Gastrocnemius medialis (tissue), 4 donors: Measurements from ENCODE around the gene UXT. TPM values are rescaled to one million over a fixed set of nuclear protein-coding genes. Genes with fewer than 3 reads are reported as not detected.

Experiments
- ATAC-seq, 2 donors: fragments of 150-250 bp; one replicate each; pipeline ENCODE4 v1.9.1; 2016
- DNase-seq, 2 donors: peaks; one replicate each; pipeline ENCODE4 v3.0.0-alpha.2; 2019
- H3K27ac ChIP-seq, 4 donors: fragments of 200-600 bp; sonication (generic); 1 replicate in 1 of 4; 2 replicates in 3 of 4; pipeline ENCODE4 v1.5.1; 2016 to 2018; ENCODE audit warnings: mild to moderate bottlenecking in 2 of 4, moderate library complexity in 1 of 4
- H3K27me3 ChIP-seq, 3 donors: fragments of 200-600 bp; sonication (generic) in 2 of 3; 1 replicate in 1 of 3; 2 replicates in 2 of 3; pipeline versions ENCODE4 v1.5.1 to v1.6.0; 2016 to 2019; ENCODE audit warnings: mild to moderate bottlenecking in 1 of 3, moderate library complexity in 1 of 3
- H3K36me3 ChIP-seq, 2 donors: fragments of 200-600 bp; sonication (generic) in 1 of 2; one replicate each; pipeline ENCODE4 v1.5.1; 2017 to 2018
- H3K4me1 ChIP-seq, 2 donors: fragments of 200-600 bp; sonication (generic) in 1 of 2; one replicate each; pipeline ENCODE4 v1.5.1; 2016 to 2017; ENCODE audit warnings: mild to moderate bottlenecking in 2 of 2
- H3K4me3 ChIP-seq, 4 donors: fragments of 200-600 bp; sonication (generic) in 3 of 4; 1 replicate in 1 of 4; 2 replicates in 3 of 4; pipeline ENCODE4 v1.5.1; 2016 to 2019; ENCODE audit warnings: mild to moderate bottlenecking in 2 of 4
- H3K9me3 ChIP-seq, 3 donors: fragments of 200-600 bp; sonication (generic) in 2 of 3; 1 replicate in 1 of 3; 2 replicates in 2 of 3; pipeline ENCODE4 v1.5.1; 2016 to 2019
- CTCF ChIP-seq, 5 experiments: fragments of 450-650 bp in 3 of 5; fragments of 200-600 bp in 2 of 5; sonication (generic) in 2 of 5; IDR thresholded peaks in 4 of 5; conservative IDR thresholded peaks in 1 of 5; 1 replicate in 4 of 5; 2 replicates in 1 of 5; pipeline ENCODE4 v1.5.1; 2016 to 2019; ENCODE audit warnings: antibody characterized with exemption in 5 of 5, mild to moderate bottlenecking in 3 of 5, moderate library complexity in 3 of 5
- POLR2A ChIP-seq, 2 donors: fragments of 450-650 bp; IDR thresholded peaks; one replicate each; pipeline ENCODE4 v1.6.1; 2017; ENCODE audit warnings: antibody characterized with exemption in 2 of 2, mild to moderate bottlenecking in 2 of 2, moderate library complexity in 2 of 2
- in situ Hi-C, 4 donors: fragments of 200-750 bp; cut with MboI; loops; one replicate each; pipeline versions ENCODE4 v1.15.0 to v1.8.0; 2017; ENCODE audit warnings: low sequenced_read_pairs in 4 of 4
- intact Hi-C: fragments of 100-400 bp; cut with DNase I; formaldehyde crosslinking; loops from one replicate; pipeline ENCODE4 v1.15.1; 2023; ENCODE audit warnings: low total_unique reads
- total RNA-seq, 4 donors: library from RNA; depleted of rRNA; stranded (reverse); fragments of >200 nt; gene quantifications; one replicate each; pipeline versions ENCODE4 v1.1.0 to v1.2.3, GENCODE V29; 2016

UXT gene
- total RNA-seq, 4 donors from 2014 or later = 92.3 to 153 (median 109) TPM

DNA sequence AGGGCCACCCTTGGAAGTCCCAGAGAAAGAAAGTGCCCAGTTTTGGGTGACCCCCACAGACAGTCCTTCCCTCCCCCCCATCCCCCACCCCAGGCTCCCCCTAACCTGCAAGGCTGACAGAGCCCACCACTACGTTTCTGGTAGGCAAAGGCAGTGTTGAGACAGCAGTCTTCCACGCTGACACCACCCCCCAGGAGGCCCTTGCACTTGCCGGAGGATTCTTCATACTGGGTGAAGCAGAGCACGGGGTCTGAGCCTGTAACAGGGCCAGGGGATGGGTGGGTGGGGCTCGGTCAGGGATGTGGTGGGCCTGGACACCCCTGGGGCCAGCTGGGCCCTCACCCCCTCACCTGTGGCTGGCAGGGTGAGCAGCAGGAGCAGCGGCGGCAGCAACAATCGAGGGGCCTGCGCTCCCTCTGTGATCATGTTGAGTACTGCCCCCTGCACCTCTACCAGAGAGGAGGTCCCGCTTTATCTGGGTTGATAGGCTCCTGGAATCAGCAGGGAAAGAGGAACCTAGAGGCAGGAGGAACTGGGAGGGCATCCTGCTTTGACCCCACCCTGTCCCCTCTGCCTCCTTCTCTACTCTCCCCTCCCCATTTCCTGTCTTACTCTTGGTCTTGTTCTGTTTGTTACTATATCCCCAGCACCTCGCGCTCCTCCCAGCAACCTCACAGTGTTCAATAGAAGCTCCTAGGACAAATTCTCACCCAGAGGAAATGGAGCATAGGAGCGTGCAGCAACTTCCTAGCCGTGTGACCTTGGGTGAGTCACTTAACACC lies 29.4 kb downstream of the UXT start, which contains the start of gene CFP:
TSS of gene CFP (minus strand) at position 512 of the 782 bp plus-strand sequence. CDS start at position 426, 86 bp downstream.
- no peak within 1 kb of the TSS for H3K27ac ChIP-seq
- intact Hi-C loops (no loop called here), in situ Hi-C loops (loop anchor here in 1 of 4 donors (25.0 kb wide), 1 partner anchor 92 kb away; no protein-coding TSS in a partner anchor)
- no peaks in the 10 kb centered on the region for H3K27me3 ChIP-seq
- no peak within 1 kb of the TSS for H3K4me3 ChIP-seq
- DNase-seq (no peak), ATAC-seq (no peak)
- no peaks in the 10 kb centered on the region for H3K4me1 ChIP-seq
- H3K9me3 ChIP-seq = no peaks in the 10 kb centered on the region
- no peaks in the 10 kb centered on the region for H3K36me3 ChIP-seq
- TF ChIP-seq CTCF (IDR thresholded peaks at IDR 0.05 in 4 of 5, conservative IDR thresholded peaks at IDR 0.05 in 1 of 5) = no peak
- no peak for TF ChIP-seq POLR2A (IDR thresholded peaks at IDR 0.05)

DNA sequence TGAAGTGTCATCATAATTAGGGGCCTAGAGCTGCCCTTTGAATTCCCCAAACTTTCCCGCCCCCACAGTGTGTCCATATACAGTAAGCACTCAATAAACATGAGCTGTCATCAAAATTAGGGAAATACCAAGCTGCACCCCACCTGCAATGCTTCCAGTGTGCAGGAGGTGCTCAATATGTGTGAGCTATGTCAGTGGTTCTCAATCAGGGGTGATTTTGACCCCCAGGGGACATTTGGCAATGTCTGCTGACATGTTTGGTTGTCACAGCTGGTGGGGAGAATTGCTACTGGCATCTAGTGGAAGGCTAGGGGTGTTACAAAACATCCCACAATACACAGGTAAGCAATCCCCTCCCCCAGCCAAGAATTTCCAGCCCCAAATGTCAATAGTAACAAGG lies 30.0 kb downstream of the UXT start:
- Histone ChIP-seq H3K27me3 (peaks cover 0 to 3% (median under 1%) of the 10 kb centered on the region in 3 donors), H3K36me3 (no peaks in the 10 kb centered on the region), H3K27ac (no peak overlapping the region), H3K4me3 (no peak overlapping the region), H3K4me1 (no peaks in the 10 kb centered on the region), H3K9me3 (no peaks in the 10 kb centered on the region)
- ATAC-seq (no peak), DNase-seq (no peak)
- TF ChIP-seq POLR2A (IDR thresholded peaks at IDR 0.05) (no peak), CTCF (IDR thresholded peaks at IDR 0.05 in 4 of 5, conservative IDR thresholded peaks at IDR 0.05 in 1 of 5) (no peak)
- intact Hi-C loops = no loop called here
- in situ Hi-C loops = loop anchor here in 1 of 4 donors (25.0 kb wide), 1 partner anchor 92 kb away; no protein-coding TSS in a partner anchor

DNA sequence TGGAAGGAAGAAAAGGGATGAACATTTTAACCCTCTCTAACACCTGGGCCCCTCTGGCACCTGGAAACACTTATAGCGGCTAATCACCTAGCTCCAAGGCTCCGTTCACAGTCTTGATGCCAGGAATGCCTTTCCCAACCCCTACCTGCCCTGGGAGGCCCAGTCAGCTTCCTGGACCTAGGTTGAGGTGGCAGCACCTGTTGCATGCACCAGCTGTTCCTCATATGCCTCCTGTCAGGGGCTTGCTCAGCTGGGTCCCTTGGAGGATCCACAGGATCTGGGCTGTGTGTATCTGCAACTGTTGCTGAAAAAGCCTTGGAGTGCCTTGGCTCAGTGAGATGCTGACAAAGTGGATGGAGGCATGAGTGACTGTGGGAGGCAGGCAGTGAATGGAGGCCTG lies 33.6 kb downstream of the UXT start:
- DNase-seq (no peak), ATAC-seq (no peak)
- no peak overlapping the region for H3K27ac ChIP-seq
- no peaks in the 10 kb centered on the region for H3K9me3 ChIP-seq
- no peak overlapping the region for H3K4me3 ChIP-seq
- intact Hi-C loops (no loop called here), in situ Hi-C loops (loop anchor here in 1 of 4 donors (25.0 kb wide), 1 partner anchor 88 kb away; no protein-coding TSS in a partner anchor)
- H3K27me3 ChIP-seq = peaks cover 0 to 11% (median 10%) of the 10 kb centered on the region in 3 donors
- no peaks in the 10 kb centered on the region for H3K4me1 ChIP-seq
- TF ChIP-seq POLR2A (IDR thresholded peaks at IDR 0.05) (no peak), CTCF (IDR thresholded peaks at IDR 0.05 in 4 of 5, conservative IDR thresholded peaks at IDR 0.05 in 1 of 5) (no peak)
- no peaks in the 10 kb centered on the region for H3K36me3 ChIP-seq

- no peak for TF ChIP-seq CTCF (IDR thresholded peaks at IDR 0.05 in 4 of 5, conservative IDR thresholded peaks at IDR 0.05 in 1 of 5)
- no peak for TF ChIP-seq POLR2A (IDR thresholded peaks at IDR 0.05)
- in situ Hi-C loops = no loop called here
- DNase-seq (no peak), ATAC-seq (no peak)
- H3K27ac ChIP-seq = no peak overlapping the region
- peaks cover 0 to 11% (median 10%) of the 10 kb centered on the region in 3 donors for H3K27me3 ChIP-seq
- peak overlapping the region in 1 of 4 donors; percentile 17 for H3K4me3 ChIP-seq
- no peaks in the 10 kb centered on the region for H3K4me1 ChIP-seq
- H3K36me3 ChIP-seq = no peaks in the 10 kb centered on the region
- intact Hi-C loops = no loop called here
- H3K9me3 ChIP-seq = no peaks in the 10 kb centered on the region
Measured at GRCh38 chrX:47623540-47624027, 35.4 kb downstream of the UXT start.
